GM21367 (cell line): Measurements from ENCODE around the gene ZNF3.
A peak's percentile ranks its signal among the peaks of the same experiment; 100 is the strongest.

Source experiments
- ATAC-seq: cut with Tn5 transposase; IDR thresholded peaks from one replicate; pipeline ENCODE4 v1.9.1; 2021; ENCODE audit not compliant: unreplicated experiment

The ZNF3 gene

DNA sequence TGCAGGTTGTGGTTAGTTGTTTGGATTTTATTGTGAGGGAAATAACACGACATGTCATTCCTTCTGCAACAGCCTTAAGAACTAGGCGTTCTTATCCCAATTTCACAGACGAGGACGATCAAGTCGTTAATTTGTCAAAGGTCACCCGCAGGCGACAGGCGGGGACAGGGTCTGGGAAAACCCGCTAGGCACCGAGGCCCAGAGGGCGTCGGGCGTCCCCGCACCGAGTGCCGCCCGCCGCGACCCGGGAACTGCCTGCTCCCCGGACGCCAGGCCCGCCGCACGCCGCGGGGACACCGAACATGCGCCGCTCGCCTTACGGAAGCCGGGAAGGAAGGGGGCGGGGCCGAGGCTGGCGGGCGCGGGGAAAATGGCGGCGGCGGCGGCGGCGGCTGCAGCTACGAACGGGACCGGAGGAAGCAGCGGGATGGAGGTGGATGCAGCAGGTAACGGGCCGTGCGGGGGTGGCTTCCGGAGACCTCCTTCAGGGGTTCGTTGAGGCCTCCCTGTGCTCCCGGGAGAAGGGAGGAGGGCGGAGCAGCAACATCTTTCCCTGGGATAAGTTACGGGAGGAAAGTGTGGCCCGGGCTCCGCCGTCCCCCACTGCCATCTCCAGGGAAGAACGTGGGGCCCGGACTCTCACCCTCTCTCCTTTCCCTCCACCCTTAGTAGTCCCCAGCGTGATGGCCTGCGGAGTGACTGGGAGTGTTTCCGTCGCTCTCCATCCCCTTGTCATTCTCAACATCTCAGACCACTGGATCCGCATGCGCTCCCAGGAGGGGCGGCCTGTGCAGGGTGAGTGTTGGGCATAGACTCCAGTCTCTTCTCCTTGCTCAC lies 7.3 kb upstream of the ZNF3 start, which contains the start of gene COPS6:
Gene COPS6, plus strand, starts transcription at position 349 of the 837 bp plus-strand sequence. Its CDS starts 22 bp downstream, at position 371.
- peak; percentile 43 for ATAC-seq

DNA sequence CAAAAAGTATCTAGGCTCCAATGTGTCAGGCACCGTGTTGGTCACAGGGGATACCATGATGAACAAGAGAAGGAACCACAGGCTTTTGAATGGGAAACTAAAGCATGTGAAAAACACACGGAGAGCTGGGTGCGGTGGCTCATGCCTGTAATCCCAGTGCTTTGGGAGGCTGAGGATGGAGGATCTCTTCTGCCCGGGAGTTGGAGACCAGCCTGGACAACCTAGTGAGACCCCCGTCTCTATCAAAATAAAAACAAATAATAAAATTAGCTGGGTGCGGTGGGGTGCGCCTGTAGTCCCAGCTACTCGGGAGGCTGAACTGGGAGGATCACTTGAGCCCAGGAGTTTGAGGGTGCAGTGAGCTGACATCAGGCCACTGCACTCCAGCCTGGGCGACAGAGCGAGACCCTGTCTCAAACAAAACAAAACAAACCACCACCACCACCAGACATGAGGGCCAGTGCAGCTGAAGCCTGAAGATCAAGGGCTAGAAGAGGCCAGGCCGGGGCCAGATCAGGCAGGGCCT lies 6.6 kb upstream of the ZNF3 start:
- ATAC-seq = no peak

DNA sequence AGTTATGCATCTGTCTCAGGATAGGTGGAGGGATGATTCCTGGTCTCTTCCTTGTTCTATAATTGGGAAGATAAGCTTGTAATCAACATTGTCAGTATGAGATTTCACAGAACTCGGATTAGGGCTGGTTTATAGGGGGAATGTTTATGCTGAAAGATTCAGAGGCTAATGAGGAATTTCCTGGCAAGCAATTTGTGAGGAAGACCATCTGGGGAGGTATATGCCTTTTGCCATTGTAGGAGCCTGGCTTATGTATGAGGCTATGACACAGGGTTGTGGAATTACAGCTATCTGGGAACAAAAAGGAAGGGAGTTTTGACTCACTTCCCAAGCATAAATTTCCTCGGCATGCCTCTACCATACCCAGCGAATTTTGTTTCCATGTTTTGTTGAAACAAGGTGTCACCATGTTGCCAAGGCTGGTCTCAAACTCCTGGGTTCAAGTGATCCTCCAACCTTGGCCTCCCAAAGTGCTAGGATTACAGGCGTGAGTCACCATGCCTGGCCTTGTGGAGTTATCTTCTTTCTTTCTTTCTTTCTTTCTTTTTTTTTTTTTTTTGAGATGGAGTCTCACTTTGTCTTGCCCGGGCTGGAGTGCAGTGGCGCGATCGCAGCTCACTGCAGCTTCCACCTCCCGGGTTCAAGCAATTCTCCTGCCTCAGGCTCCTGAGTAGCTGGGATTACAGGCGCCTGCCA lies 5.7 kb upstream of the ZNF3 start:
- ATAC-seq = no peak

DNA sequence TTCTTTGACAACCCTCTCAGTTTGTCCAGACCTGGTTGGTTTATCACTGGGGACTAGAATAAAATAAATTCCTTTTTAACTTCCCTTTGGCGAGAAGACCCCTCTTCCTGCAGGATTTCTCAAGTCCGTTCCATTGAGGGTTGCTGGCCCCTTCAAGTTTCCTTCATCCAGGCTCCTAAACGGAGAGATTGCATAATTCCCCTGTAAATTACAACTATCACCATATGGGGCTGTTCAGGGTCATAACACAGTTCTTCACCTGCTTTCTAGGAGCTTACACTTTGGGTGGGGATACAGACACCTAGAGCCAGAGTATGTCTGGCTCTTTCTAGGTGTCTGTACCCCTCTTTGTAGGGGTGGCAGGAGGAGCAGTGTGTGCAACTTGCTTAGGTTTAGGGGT lies 4.0 kb upstream of the ZNF3 start:
- no peak for ATAC-seq

DNA sequence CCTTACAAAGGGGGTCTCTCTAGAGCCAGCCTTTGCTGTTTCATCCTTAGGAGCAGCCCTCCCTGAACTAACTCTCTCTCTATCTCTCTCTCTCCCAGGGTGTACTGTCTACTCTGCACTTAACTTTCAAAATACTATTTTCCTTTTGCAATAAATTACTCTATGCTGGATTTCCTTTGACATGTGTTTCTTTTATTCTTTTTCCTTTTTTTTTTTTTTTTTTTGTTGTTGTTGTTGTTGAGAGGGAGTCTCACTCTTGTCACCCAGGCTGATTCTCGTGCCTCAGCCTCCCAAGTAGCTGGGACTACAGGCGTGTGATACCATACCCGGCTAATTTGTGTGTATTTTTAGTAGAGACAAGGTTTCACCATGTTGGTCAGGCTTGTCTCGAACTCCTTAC lies 1.5 kb upstream of the ZNF3 start:
- no peak for ATAC-seq

DNA sequence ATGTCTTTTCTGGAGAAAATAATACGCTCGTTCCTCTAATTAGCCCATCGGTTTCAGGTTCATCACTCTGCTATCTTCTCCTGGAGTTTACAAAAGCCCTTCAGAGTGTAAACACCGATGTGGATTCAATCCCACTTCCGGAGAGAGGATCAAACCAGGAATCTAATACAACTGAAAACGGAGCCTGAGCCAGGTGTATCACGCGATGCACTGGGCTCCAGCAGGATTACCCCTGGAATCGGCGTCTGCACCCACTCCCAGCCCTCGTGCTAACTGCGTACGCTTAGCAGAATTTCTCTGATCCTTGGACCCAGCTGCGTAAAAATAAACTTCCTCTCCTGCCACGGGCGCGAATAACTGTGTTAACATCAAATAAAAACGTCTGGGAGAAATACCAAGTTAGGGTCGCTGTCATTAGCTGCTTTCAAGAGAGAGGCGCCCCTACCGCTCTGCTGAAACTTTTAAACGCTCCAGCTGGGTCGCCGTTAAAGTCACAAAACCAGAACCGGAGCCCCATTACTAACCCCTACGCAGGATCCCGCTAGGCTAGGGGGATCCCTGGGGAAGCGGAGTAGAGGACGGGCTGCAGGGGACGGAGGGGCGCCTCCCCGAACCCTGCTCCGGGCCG lies 502 bp downstream of the ZNF3 start:
- no peak for ATAC-seq

DNA sequence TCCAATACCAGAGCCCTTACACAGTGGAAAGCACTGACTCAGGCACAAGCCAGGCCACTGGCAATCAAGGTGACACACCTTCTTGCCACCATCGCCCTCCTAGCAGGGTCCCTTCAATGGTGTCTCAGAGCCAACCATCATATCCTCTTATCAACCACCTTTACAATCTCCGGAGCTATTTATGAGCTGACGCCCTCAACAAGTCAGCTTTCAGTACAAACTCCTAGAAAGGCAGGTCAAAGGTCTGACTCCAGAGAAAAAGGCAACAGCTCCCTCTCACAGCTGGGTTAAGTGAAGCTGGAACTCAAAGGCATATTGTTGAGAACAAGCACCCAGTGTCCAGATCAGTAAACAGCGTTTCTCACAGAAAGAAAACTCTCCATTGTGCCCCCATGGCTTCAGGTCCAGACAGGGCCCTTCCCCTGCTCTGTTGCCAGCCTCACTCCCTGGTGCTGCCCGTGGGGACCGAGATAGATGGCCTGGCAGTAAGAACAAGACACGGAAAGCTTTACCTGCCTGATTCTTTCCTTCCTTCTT lies 2.4 kb downstream of the ZNF3 start:
- ATAC-seq = no peak

DNA sequence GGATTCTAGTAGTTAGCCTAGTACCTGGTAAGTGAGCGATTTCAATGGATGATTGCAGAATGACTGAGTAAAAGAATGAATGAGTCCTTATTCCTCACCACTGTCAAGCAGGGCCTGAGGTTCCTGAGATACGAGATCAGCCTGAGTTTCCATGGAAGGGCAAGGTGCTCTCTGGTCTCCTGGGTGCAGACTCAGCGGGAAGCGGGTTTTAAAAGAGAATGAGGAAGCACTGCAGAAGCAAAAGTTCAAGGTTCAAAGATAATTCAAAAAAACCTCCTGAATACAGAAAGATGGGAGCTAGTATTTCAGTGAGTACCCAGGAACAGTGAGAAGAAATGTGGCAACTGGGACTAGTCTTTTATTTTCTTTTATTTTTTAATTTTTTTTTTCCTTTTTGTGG lies 4.3 kb downstream of the ZNF3 start:
- no peak for ATAC-seq

DNA sequence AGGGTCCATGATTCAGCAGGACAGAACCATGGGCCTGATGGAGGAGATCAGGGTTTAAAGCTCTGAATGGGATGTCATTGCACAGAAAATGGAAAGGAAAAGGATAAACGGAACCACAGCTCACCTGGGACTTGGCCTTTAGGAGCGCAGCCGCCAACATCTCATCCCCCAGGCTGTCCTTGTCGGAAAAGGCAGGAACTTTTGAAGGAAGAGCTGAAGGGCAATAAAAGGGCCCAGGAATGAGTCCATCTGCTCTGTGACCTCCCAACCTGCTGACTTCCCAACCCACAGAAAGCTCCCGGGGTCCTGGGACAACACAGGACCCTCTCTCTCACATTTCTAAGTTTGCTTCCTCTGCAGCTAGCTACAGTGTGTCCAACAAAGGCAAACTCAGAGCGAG lies 6.1 kb downstream of the ZNF3 start:
- ATAC-seq = no peak

DNA sequence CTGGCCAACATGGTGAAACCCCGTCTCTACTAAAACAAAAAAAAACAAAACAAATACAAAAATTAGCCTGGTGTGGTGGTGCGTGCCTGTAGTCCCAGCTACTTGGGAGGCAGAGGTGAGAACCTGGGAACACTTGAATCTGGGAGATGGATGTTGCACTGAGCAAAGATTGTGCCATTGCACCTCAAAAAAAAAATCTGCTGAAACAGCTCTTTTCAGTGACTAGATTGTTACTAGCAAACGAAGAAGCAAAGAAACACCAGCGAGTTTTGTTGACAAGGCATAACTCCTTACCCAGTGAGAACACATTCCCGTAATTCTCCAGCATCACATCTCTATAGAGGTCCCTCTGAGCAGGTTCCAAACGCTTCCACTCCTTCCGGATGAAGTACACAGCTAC lies 6.7 kb downstream of the ZNF3 start:
- no peak for ATAC-seq

DNA sequence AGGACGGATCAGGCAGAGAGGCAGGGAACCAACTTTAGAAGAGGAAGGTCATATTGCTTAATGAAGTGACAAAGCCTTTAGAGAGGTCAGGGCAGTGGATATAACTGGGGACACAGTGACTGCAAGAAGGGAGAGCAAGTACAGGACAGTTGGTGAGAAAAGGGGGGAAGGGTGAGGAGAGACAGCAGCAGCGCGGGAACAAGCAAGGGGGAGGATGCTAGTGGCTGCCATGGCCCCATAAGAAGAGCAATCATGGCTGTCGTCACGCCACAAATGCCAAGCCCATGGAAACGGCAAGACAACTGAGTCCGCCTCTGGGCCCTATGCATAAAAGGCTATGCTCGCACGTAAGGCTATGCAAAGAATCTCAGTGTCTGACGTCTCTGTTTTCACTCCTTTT lies 9.1 kb downstream of the ZNF3 start:
- ATAC-seq = no peak

DNA sequence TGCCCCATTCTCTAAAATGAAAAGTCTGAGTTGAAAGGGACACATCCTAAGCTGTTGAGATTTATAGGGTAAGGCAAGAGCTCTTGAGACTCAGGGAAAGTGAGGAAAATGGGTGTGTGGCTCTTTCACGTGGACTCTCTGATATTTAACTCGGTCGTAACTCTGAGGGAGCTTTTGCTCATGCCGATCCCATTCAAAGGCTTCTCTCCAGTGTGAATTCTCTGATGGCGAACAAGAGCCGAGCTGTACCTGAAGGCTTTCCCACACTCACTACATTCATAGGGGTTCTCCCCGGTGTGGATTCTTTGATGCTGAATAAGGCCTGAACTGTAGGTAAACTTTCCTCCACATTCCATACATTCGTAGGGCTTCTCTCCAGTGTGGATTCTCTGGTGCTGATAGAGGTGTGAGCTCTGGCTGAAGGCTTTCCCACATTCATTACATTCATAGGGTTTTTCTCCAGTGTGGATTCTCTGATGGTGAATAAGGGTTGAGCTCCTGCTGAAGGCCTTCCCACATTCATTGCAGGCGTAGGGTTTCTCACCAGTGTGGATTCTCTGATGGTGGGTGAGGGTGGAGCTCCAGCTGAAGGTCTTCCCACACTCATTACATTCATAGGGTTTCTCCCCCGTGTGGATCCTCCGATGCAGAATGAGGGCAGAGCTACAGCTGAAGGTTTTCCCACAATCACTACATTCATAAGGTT lies 10.4 kb downstream of the ZNF3 start:
- ATAC-seq = no peak

DNA sequence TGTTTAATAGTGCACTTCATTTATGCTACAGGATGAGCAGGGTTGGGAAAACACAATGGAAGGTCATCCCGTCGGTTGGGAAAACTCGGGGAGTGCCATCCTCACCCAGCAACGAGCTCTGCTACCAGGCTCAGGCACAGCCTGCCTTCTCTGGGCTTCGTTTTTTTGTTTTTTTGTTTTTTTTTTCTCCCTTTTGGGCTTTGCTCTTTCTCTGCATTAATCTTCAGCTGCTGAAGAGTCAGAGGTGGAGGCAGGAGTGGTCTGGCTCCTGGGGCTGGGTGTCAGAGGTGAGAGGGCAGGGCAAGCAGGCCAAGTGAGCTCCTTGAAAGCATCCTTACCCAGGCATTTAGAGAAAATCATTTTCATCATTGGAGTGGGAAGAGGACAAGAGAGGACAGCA lies 11.5 kb downstream of the ZNF3 start:
- no peak for ATAC-seq

DNA sequence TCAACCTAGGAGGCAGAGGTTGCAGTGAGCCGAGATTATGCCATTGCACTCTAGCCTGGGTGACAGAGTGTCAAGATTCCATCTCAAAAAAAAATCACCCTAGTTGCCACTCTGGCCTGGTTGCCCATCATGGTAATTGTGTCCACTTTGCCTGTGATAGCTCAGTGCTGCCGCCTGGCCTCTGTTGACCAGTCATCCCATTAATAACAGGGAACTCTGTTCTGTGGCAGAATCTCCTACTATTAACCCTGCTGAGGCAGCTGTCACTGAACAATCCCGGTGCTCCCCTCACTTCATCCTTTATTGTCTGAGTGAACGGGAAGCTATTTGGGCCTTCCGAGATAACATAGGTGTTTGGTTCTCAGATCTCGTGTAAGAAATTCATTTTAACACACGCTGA lies 14.6 kb downstream of the ZNF3 start:
- no peak for ATAC-seq

DNA sequence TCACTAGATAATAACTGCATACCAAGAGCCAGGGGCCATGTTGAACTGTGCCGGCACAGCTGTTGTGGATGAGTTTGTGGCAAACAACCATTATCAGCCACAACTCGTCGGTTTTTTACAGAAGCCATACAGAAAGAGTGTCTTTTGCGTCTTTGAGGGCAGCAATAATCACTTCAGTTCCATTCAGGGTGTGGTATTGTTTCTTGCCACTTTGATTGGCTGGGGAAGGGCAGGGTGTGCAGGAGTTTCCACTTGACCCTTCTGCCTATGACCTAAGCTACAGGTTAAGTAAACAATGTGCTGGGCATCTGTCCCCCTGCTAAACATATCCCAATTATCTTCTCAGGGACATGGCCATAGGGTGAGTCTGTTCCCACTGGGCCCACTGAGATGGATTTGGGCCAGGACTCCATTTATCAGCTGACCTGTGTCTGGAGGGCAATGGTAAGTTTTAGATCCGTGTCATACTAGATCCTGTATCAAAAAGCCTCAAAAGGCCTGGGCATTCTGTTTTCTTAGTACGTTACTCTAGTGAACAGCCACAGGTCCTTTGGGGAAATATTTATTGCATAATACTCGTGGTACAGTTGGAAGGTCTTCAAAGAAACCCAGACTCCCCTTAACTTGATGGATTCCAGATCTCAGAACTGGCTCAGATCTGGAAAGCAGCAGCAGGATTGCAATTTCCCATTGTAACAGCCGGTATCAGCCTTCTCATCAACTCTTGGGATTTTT lies 15.9 kb downstream of the ZNF3 start:
- no peak for ATAC-seq

DNA sequence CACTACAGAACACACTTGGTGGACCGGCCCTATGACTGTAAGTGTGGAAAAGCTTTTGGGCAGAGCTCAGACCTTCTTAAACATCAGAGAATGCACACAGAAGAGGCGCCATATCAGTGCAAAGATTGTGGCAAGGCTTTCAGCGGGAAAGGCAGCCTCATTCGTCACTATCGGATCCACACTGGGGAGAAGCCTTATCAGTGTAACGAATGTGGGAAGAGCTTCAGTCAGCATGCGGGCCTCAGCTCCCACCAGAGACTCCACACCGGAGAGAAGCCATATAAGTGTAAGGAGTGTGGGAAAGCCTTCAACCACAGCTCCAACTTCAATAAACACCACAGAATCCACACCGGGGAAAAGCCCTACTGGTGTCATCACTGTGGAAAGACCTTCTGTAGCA lies 17.4 kb downstream of the ZNF3 start:
- no peak for ATAC-seq

DNA sequence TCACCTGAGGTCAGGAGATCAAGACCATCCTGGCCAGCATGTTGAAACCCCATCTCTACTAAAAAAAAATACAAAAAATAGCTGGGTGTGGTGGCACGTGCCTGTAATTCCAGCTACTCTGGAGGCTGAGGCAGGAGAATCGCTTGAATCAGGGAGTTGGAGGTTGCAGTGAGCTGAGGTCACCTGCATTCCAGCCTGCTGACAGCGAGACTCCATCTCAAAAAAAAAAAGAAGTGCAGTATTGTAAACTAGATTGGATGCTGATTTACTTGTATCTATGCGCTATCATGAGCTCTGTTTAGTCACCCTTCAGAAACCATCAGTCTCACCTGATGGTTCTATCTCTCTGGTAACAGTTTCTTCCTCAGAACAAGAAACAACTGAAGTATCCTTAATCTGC lies 18.1 kb downstream of the ZNF3 start:
- no peak for ATAC-seq

DNA sequence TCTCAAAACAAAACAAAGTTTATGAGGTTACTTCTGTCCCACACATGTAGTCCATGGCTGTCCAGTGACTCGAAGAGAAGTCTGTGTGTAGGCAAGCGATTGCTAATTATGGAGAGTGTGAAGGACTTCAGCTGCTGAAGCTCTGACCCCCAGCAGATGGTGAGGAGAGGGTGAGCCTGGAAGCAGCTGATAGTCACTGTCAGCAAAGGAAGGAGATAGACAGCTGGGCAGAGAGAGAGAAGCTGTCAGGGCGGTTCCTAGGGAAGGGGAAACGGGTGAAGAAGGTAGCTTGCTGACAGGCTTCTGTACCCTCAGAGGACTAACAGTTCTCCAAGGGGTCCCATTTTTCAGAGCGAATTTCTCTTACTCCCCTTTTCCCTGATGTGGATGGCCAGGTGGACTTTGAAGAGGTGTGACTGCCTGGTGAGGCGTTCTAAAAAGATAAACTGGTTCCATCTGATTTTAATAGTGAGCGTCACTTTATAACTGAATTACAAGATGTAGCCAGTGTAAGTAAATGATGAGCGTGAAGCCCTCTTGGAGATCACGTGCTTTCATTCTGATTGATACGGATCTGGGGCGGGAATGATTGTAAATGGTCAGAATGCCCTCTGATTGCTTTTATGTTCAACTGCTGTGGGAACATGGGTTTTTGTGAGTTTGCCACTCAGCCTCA lies 19.9 kb downstream of the ZNF3 start:
- no peak for ATAC-seq

DNA sequence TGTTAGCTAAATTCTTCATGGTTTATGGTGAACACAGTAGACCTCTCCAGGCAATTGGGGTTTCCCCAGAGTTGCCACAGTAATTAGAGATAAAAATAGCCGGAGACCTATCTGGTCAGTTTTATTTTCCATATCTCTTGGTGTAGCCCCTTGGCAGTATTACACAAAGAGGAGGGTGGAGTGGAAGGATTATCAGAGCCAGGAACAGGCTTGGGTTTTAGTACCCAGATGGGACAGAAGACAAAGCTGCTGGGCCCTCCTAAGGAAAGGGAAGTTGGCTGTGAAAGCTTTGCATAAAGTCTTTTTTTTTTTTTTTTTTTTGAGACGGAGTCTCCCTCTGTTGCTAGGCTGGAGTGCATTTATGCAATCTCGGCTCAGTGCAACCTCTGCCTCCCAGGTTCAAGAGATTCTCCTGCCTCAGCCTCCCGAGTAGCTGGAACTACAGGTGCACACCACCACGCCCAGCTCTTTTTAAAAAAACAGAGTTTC lies 22.2 kb downstream of the ZNF3 start:
- no peak for ATAC-seq

DNA sequence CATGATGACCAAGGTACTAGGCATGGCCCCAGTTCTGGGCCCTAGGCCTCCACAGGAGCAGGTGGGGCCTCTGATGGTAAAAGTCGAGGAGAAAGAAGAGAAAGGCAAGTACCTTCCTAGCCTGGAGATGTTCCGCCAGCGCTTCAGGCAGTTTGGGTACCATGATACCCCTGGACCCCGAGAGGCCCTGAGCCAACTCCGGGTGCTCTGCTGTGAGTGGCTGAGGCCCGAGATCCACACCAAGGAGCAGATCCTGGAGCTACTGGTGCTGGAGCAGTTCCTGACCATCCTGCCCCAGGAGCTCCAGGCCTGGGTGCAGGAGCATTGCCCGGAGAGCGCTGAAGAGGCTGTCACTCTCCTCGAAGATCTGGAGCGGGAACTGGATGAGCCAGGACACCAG lies 24.5 kb downstream of the ZNF3 start:
- ATAC-seq = no peak
